SK-N-SH (cell line): ENCODE measurements around the gene IDH3G. TPM values are rescaled to one million over a fixed set of nuclear protein-coding genes. Genes with fewer than 3 reads are reported as not detected.

Experiments used
- CTCF ChIA-PET: fragments of 300-600, 350-600 bp; formaldehyde crosslinking; extraction: SDS; loops from one replicate; lab custom pipeline; 2021; lab: Yijun Ruan, JAX
- POLR2A ChIA-PET: fragments of 350-600 bp; sonication (Branson Sonifier 250); formaldehyde crosslinking; extraction: SDS; loops from one replicate; lab custom pipeline; 2020; ENCODE audit warnings: antibody characterized with exemption, inconsistent platforms; lab: Yijun Ruan, JAX
- DNase-seq: peaks from one replicate; pipeline ENCODE4 v3.0.0; 2012
- H2AFZ ChIP-seq: fragments of 200-600 bp; sonication (generic); 2 replicates; pipeline ENCODE4 v1.8.1; 2016; ENCODE audit warnings: antibody characterized with exemption, mild to moderate bottlenecking, low read depth
- H3F3A ChIP-seq: fragments of 200-600 bp; sonication (generic); replicated peaks from 2 replicates; pipeline ENCODE3; 2016; ENCODE audit warnings: antibody characterized with exemption, mild to moderate bottlenecking; ENCODE audit not compliant: insufficient read depth
- H3K27ac ChIP-seq, 2 experiments: fragments of 200-500 bp in 1 of 2; fragments of 200-600 bp in 1 of 2; sonication (Bioruptor generic) in 1 of 2; sonication (generic), shearing (Covaris generic) in 1 of 2; 2 replicates each; pipeline versions ENCODE4 v1.5.1 to v1.6.1; 2014 to 2016; ENCODE audit warnings: low read depth in 2 of 2, inconsistent platforms in 1 of 2, low read length in 1 of 2, mild to moderate bottlenecking in 1 of 2, mixed read lengths in 1 of 2
- H3K27me3 ChIP-seq: fragments of 200-600 bp; sonication (generic), shearing (Covaris generic); 2 replicates; pipeline ENCODE4 v1.6.1; 2016; ENCODE audit warnings: mixed run types; ENCODE audit not compliant: insufficient read depth
- H3K36me3 ChIP-seq, 2 experiments: fragments of 200-500 bp in 1 of 2; fragments of 200-600 bp in 1 of 2; sonication (Bioruptor generic) in 1 of 2; sonication (generic) in 1 of 2; replicated peaks in 1 of 2; 2 replicates each; pipeline versions ENCODE3 to v1.5.1; 2014 to 2016; ENCODE audit warnings: low read length in 1 of 2, mild to moderate bottlenecking in 1 of 2; ENCODE audit not compliant: insufficient read depth in 2 of 2, control insufficient read depth in 1 of 2
- H3K4me1 ChIP-seq, 2 experiments: fragments of 200-500 bp in 1 of 2; fragments of 200-600 bp in 1 of 2; sonication (Bioruptor generic) in 1 of 2; sonication (generic), shearing (Covaris generic) in 1 of 2; 2 replicates each; pipeline versions ENCODE4 v1.5.1 to v1.6.1; 2014 to 2016; ENCODE audit warnings: low read depth in 1 of 2, low read length in 1 of 2, mixed run types in 1 of 2; ENCODE audit not compliant: insufficient read depth in 2 of 2, control insufficient read depth in 1 of 2
- H3K4me2 ChIP-seq: fragments of 200-600 bp; sonication (generic), shearing (Covaris generic); 2 replicates; pipeline ENCODE4 v1.6.1; 2017; ENCODE audit warnings: mixed run types
- H3K4me3 ChIP-seq, 2 experiments: fragments of 200-500 bp in 1 of 2; fragments of 200-600 bp in 1 of 2; sonication (Bioruptor generic) in 1 of 2; sonication (generic), shearing (Covaris generic) in 1 of 2; 2 replicates each; pipeline versions ENCODE4 v1.5.1 to v1.8.1; 2014 to 2016; ENCODE audit warnings: low read depth in 2 of 2, inconsistent platforms in 1 of 2, low read length in 1 of 2, mild to moderate bottlenecking in 1 of 2, mixed read lengths in 1 of 2, moderate library complexity in 1 of 2
- H3K79me2 ChIP-seq: fragments of 200-600 bp; sonication (generic); 2 replicates; pipeline ENCODE4 v1.8.1; 2017; ENCODE audit warnings: mild to moderate bottlenecking; ENCODE audit not compliant: insufficient read depth
- H3K9ac ChIP-seq: fragments of 200-600 bp; sonication (generic); 2 replicates; pipeline ENCODE4 v1.6.1; 2017; ENCODE audit warnings: mixed run types
- H3K9me2 ChIP-seq: fragments of 200-600 bp; sonication (generic); 2 replicates; pipeline ENCODE4 v1.6.1; 2017; ENCODE audit warnings: mixed run types
- H3K9me3 ChIP-seq: fragments of 200-600 bp; sonication (generic); 2 replicates; pipeline ENCODE4 v1.6.1; 2017; ENCODE audit warnings: mixed run types, mild to moderate bottlenecking, moderate library complexity
- H4K20me1 ChIP-seq: fragments of 200-600 bp; sonication (generic); 2 replicates; pipeline ENCODE4 v1.6.1; 2017; ENCODE audit warnings: mild to moderate bottlenecking, mixed run types; ENCODE audit not compliant: insufficient read depth
- CHD2 ChIP-seq: fragments of 150-350 bp; IDR thresholded peaks from 2 replicates; pipeline ENCODE4 v1.6.1; 2018; ENCODE audit warnings: low read length; ENCODE audit not compliant: partially characterized antibody
- CTCF ChIP-seq: fragments of 200-600 bp; sonication (generic); IDR thresholded peaks from 2 replicates; pipeline ENCODE4 v1.6.1; 2017; ENCODE audit warnings: antibody characterized with exemption, mild to moderate bottlenecking, moderate library complexity
- EP300 ChIP-seq, 2 experiments: IDR thresholded peaks; 2 replicates each; pipeline versions ENCODE4 v1.4.0 to v1.6.1; 2012; ENCODE audit warnings: borderline replicate concordance in 1 of 2, low read depth in 1 of 2, low read length in 1 of 2
- EZH2phosphoT487 ChIP-seq: fragments of 200-600 bp; sonication (generic); IDR thresholded peaks from 2 replicates; pipeline ENCODE4 v1.6.1; 2017; ENCODE audit warnings: low read depth, mixed run types, mild to moderate bottlenecking, antibody characterized with exemption, moderate library complexity, borderline replicate concordance
- FOXJ3 ChIP-seq: sonication (generic); formaldehyde crosslinking; IDR thresholded peaks from 2 replicates; pipeline ENCODE4 v1.5.1; 2020; ENCODE audit warnings: mild to moderate bottlenecking, missing genetic modification reagents
- FOXM1 ChIP-seq: IDR thresholded peaks from 2 replicates; pipeline ENCODE4 v1.4.0; 2012; ENCODE audit warnings: low read depth, mild to moderate bottlenecking
- GABPA ChIP-seq: IDR thresholded peaks from 2 replicates; pipeline ENCODE4 v1.4.0; 2012; ENCODE audit warnings: low read depth, mild to moderate bottlenecking
- GATA2 ChIP-seq: sonication (generic); formaldehyde crosslinking; IDR thresholded peaks from 2 replicates; pipeline ENCODE4 v1.5.0; 2020; ENCODE audit warnings: mild to moderate bottlenecking, missing genetic modification reagents
- MAX ChIP-seq: IDR thresholded peaks from 2 replicates; pipeline ENCODE4 v1.4.0; 2012; ENCODE audit warnings: low read depth
- MXI1 ChIP-seq: IDR thresholded peaks from 2 replicates; pipeline ENCODE4 v1.6.1; 2012; ENCODE audit warnings: mild to moderate bottlenecking, low read depth, low read length, improper control_type of control experiment
- NFIC ChIP-seq: IDR thresholded peaks from 2 replicates; pipeline ENCODE4 v1.4.0; 2012; ENCODE audit warnings: borderline replicate concordance
- NRF1 ChIP-seq: IDR thresholded peaks from 2 replicates; pipeline ENCODE4 v1.6.1; 2012; ENCODE audit warnings: low read depth, mild to moderate bottlenecking, low read length
- PBX3 ChIP-seq: IDR thresholded peaks from 2 replicates; pipeline ENCODE4; 2012
- RFX5 ChIP-seq: IDR thresholded peaks from 2 replicates; pipeline ENCODE4 v1.6.1; 2012; ENCODE audit warnings: mild to moderate bottlenecking, improper control_type of control experiment, low read length
- RXRA ChIP-seq: IDR thresholded peaks from 2 replicates; pipeline ENCODE4 v1.4.0; 2012; ENCODE audit warnings: low read depth, mild to moderate bottlenecking, borderline replicate concordance
- SMC3 ChIP-seq: IDR thresholded peaks from 2 replicates; pipeline ENCODE4 v1.6.1; 2012; ENCODE audit warnings: low read depth, low read length, improper control_type of control experiment
- TAF1 ChIP-seq: IDR thresholded peaks from 2 replicates; pipeline ENCODE4 v1.6.1; 2012; ENCODE audit warnings: low read depth, mild to moderate bottlenecking, low read length, moderate library complexity, borderline replicate concordance
- USF2 ChIP-seq: fragments of 150-350 bp; IDR thresholded peaks from 2 replicates; pipeline ENCODE4 v1.6.1; 2017; ENCODE audit warnings: antibody characterized with exemption, low read length, low read depth, borderline replicate concordance
- WGBS: methylation state at CpG from one replicate; pipeline ENCODE4 v1.1.6; 2017; ENCODE audit warnings: low lambda C conversion rate; 5-methylcytosine and 5-hydroxymethylcytosine counted together
- polyA plus RNA-seq, 3 experiments: library from polyadenylated mRNA; depleted of rRNA; stranded (reverse); fragments of >200 nt; gene quantifications; 2 replicates each; pipeline ENCODE4 v1.2.3, GENCODE V29; 2012

IDH3G gene
- polyA plus RNA-seq, 1 of the 3 experiments (the other 2 are of a cell fraction), result 107 TPM

- no peak overlapping the region for H3K4me3 ChIP-seq
- no peaks in the 10 kb centered on the region for H3F3A ChIP-seq
- no peak overlapping the region for H3K27ac ChIP-seq
- no peaks in the 10 kb centered on the region for H3K36me3 ChIP-seq
- H4K20me1 ChIP-seq, result no peaks in the 10 kb centered on the region
- TF ChIP-seq EP300 (IDR thresholded peaks at IDR 0.05; ENCODE audit: borderline replicate concordance in 1 of 2, low read depth in 1 of 2, low read length in 1 of 2) (no peak), NFIC (no peak), TAF1 (no peak), PBX3 (no peak), RFX5 (no peak), CHD2 (no peak), NRF1 (no peak), MAX (no peak), GATA2 (CRISPR knock-in tag) (no peak), EZH2phosphoT487 (no peak), CTCF (no peak)
- peaks cover 0 to 7% of the 10 kb centered on the region in 2 experiments; a peak in 1 of 4 replicates for H3K4me1 ChIP-seq
- no peaks in the 10 kb centered on the region for H3K9me2 ChIP-seq
- no peak overlapping the region for H2AFZ ChIP-seq
- POLR2A ChIA-PET, result no interaction called here
- DNase-seq, result no peak
- 64% methylated on average over 20 of the region's 20 CpGs for WGBS
- CTCF ChIA-PET, result no interaction called here
- H3K79me2 ChIP-seq, result no peaks in the 10 kb centered on the region
- H3K4me2 ChIP-seq, result no peak overlapping the region
- no peaks in the 10 kb centered on the region for H3K9me3 ChIP-seq
- no peaks in the 10 kb centered on the region for H3K27me3 ChIP-seq
- no peak overlapping the region for H3K9ac ChIP-seq
Observed at GRCh38 chrX:153776120-153776599, 18.0 kb downstream of the IDH3G start.

- no peaks in the 10 kb centered on the region for H3K9me2 ChIP-seq
- H4K20me1 ChIP-seq, result no peaks in the 10 kb centered on the region
- H3K4me2 ChIP-seq, result no peak overlapping the region
- no peaks in the 10 kb centered on the region for H3F3A ChIP-seq
- H3K4me3 ChIP-seq, result no peak overlapping the region
- H3K9ac ChIP-seq, result no peak overlapping the region
- H2AFZ ChIP-seq, result no peak overlapping the region
- no peak overlapping the region for H3K27ac ChIP-seq
- no peaks in the 10 kb centered on the region for H3K79me2 ChIP-seq
- ChIA-PET POLR2A (no interaction called here), CTCF (interaction anchor here (1.1 to 1.3 kb wide), 2 partner anchors 148 to 172 kb away, joined by 3 read pairs; no protein-coding TSS in a partner anchor)
- no peaks in the 10 kb centered on the region for H3K27me3 ChIP-seq
- WGBS, result 65% methylated on average over 18 of the region's 42 CpGs
- DNase-seq, result peak; percentile 28
- H3K4me1 ChIP-seq, result peaks cover 0 to 6% of the 10 kb centered on the region in 2 experiments; a peak in 1 of 4 replicates
- peaks cover 0 to 4% of the 10 kb centered on the region in 2 experiments for H3K36me3 ChIP-seq
- H3K9me3 ChIP-seq, result no peaks in the 10 kb centered on the region
- TF ChIP-seq PBX3 (no peak), FOXJ3 (CRISPR knock-in tag) (no peak), EZH2phosphoT487 (no peak), SMC3 (no peak), GABPA (no peak), FOXM1 (no peak), MXI1 (no peak), USF2 (no peak), GATA2 (CRISPR knock-in tag) (no peak), RFX5 (no peak), EP300 (IDR thresholded peaks at IDR 0.05; ENCODE audit: borderline replicate concordance in 1 of 2, low read depth in 1 of 2, low read length in 1 of 2) (no peak), RXRA (no peak)
Observed at GRCh38 chrX:153775293-153776119, 18.7 kb downstream of the IDH3G start.
